Fibroblast of lung (primary cell): ENCODE data around the gene SMCO2. TPM values are rescaled to one million over a fixed set of nuclear protein-coding genes. Genes with fewer than 3 reads are reported as not detected.

Experiments
- polyA plus RNA-seq, 2 donors: library from polyadenylated mRNA; depleted of rRNA in 1 of 2; stranded (reverse) in 1 of 2; unstranded in 1 of 2; fragments of >200 nt; gene quantifications; 2 replicates each; pipeline ENCODE4 v1.2.1, GENCODE V29; 2011 to 2012; ENCODE audit warnings: missing spikeins in 1 of 2
- total RNA-seq: library from RNA; depleted of rRNA; stranded (reverse); fragments of >200 nt; gene quantifications from 2 replicates; pipeline ENCODE4 v1.2.1, GENCODE V29; 2014

The SMCO2 gene
- total and polyA plus RNA-seq, 2 donors (not counting 1 experiment from before 2014, with no cell fraction given): not detected

Other genes starting within 250 kb of the SMCO2 start
- gene STK38L, start 202.4 kb upstream of the SMCO2 start, total RNA-seq: 16.5 and 18.0 TPM in 2 replicates
- 8.9 and 19.9 TPM in 2 replicates for gene STK38L, start 202.4 kb upstream of the SMCO2 start, polyA plus RNA-seq
- gene BMAL2, start 113.9 kb upstream of the SMCO2 start, total RNA-seq: 23.9 and 44.9 TPM in 2 replicates
- 15.5 and 35.6 TPM in 2 replicates for gene BMAL2, start 113.9 kb upstream of the SMCO2 start, polyA plus RNA-seq
- gene PPFIBP1, start 77.5 kb downstream of the SMCO2 start, total RNA-seq: 51.4 and 93.0 TPM in 2 replicates
- gene PPFIBP1, start 77.5 kb downstream of the SMCO2 start, polyA plus RNA-seq: 46.8 and 65.1 TPM in 2 replicates
- 0.77 and 0.99 TPM in 2 replicates for gene REP15, start 249.7 kb downstream of the SMCO2 start, total RNA-seq
- 0.78 and 0.95 TPM in 2 replicates for gene REP15, start 249.7 kb downstream of the SMCO2 start, polyA plus RNA-seq